Breast epithelium (tissue), 3 donors: ENCODE measurements around the gene HOOK2.

Experiments used
- POLR2A ChIP-seq: fragments of 450-650 bp; IDR thresholded peaks from one replicate; pipeline ENCODE4 v1.6.1; 2016; ENCODE audit warnings: antibody characterized with exemption, mild to moderate bottlenecking, moderate library complexity
- POLR2AphosphoS5 ChIP-seq, 3 donors: sonication (generic); formaldehyde crosslinking; IDR thresholded peaks; one replicate each; pipeline ENCODE4 v1.6.1; 2017; ENCODE audit warnings: antibody characterized with exemption in 3 of 3
- TF ChIP-seq, protein P1 (sequence below), 3 donors: fragments of 450-650 bp; IDR thresholded peaks; one replicate each; pipeline ENCODE4 v1.5.1; 2016 to 2017; ENCODE audit warnings: antibody characterized with exemption in 3 of 3, mild to moderate bottlenecking in 3 of 3, moderate library complexity in 3 of 3

DNA sequence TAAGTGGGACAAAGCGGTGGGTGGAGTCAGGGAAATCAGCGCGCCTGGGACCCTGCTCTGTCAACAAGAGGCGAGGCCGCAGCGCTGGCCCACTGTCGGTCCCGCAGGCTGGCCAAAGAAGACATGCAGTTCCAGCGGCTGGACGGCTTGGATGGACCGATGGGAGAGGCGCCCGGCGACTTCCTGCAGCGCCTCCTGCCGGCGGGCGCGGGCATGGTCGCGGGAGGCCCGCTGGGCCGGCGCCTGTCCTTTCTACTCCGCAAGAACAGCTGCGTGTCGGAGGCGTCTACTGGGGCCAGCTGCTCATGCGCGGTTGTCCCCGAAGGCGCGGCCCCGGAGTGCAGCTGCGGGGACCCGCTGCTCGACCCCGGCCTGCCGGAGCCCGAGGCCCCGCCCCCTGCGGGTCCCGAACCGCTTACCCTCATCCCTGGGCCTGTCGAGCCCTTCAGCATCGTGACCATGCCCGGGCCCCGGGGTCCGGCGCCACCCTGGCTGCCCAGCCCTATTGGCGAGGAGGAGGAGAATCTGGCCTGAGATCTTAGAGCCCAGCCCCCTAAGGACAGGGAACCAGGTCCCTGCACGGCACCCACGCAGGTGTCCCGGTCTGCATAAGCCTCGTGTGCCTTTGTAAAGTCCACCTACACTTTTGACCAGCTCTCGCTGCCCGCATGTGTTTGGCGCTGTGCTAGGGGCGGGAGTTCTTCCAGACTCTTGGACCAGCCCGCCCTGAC, 17.6 kb downstream of the HOOK2 start:
- TF ChIP-seq POLR2A (no peak), POLR2AphosphoS5 (IDR thresholded peaks at IDR 0.05) (no peak)
- TF ChIP-seq, protein P1, sequence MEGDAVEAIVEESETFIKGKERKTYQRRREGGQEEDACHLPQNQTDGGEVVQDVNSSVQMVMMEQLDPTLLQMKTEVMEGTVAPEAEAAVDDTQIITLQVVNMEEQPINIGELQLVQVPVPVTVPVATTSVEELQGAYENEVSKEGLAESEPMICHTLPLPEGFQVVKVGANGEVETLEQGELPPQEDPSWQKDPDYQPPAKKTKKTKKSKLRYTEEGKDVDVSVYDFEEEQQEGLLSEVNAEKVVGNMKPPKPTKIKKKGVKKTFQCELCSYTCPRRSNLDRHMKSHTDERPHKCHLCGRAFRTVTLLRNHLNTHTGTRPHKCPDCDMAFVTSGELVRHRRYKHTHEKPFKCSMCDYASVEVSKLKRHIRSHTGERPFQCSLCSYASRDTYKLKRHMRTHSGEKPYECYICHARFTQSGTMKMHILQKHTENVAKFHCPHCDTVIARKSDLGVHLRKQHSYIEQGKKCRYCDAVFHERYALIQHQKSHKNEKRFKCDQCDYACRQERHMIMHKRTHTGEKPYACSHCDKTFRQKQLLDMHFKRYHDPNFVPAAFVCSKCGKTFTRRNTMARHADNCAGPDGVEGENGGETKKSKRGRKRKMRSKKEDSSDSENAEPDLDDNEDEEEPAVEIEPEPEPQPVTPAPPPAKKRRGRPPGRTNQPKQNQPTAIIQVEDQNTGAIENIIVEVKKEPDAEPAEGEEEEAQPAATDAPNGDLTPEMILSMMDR (IDR thresholded peaks at IDR 0.05), result peak; percentile 67 to 88 (median 82)
